GM21381 (cell line): ENCODE data around the gene CTTNBP2.

Experiments
- ATAC-seq: cut with Tn5 transposase; IDR thresholded peaks from one replicate; pipeline ENCODE4 v1.9.1; 2021; ENCODE audit warnings: mild to moderate bottlenecking, moderate library complexity; ENCODE audit not compliant: unreplicated experiment

Gene CTTNBP2

DNA sequence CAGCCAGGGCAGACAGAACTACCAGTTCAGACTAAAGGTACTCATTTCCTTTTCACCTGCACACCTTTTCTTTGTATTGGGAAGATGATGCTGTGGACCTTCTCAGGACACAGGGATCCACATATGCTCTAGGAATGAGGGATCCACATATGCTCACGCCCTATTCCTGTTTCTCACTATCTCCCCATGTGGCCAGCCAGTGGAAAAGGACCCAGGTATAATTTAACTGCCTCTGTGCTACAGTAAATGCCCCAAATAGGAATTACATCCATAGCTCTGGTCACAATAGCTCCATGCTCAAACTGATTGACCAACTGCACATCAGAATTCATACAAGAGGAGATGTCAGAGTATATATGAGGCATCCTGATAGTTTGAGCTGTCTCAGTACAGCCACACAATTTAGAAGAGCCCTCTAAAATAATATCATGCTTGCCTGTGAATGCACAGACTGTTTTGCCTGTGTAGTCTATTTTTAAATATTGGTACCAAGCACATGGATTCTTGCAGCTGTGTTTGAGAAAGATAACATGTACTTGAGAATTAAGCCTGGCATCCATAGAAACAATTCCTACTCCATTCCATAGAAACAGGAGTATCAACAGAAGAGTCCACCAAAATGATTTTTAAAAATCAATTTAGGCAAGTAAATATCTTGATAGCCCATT lies 43.7 kb downstream of the CTTNBP2 start:
- no peak for ATAC-seq

DNA sequence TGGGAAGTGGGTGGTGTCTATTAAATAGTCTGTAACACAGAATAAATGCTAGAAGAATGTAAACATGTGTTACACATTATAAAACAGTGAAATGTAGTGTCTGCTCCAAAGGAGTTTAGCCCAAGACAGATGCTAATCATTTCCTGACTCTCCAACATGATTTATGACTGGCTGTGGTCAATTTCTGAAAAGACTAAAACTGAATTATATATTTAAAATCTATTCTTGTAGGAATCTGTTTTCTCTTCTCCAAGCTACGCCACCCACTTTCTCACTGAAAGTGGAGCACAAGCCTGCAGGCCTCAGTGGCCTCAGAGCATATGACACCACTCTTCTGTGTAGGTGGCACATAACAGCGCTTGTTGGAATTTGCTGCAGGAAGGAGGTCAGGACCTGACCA lies 44.4 kb downstream of the CTTNBP2 start:
- no peak for ATAC-seq

DNA sequence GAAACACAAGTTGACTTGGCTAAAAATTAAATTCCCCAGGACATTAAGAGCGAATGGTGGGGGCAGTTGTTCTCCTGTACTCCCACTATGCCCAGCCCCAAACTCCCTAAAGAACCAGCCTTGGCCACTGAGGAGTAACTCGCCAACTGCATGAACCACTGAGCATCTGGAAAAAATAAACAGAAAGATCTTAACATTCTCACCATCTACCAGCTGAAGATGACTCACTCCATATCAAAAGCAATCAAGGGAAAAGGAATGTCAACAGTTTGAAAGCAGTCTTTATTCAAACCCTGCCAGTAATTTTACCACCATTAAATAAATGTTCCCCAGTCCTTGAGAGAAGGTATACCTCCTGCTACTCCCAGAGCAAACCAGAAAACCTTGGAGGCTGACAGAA lies 45.4 kb downstream of the CTTNBP2 start:
- no peak for ATAC-seq

DNA sequence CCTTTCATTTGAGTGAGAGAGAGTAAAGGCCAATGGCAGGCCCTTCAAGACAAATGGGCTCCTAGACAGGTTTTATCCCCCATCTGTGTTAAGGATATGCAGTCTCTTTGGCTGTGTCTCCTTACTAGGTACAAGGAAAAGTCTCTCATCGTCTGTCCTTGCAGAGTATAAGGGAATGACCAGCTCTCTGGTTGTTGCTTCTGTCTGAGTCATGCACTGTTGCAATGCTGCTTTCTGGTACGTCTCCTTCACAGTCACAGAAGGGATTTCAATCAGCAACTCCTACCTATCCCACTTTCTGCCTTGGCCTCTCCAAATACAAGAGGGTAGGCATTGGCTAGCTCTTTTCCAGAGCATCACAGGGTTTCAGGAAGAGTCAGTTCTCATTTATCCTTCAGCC lies 48.1 kb downstream of the CTTNBP2 start:
- no peak for ATAC-seq

DNA sequence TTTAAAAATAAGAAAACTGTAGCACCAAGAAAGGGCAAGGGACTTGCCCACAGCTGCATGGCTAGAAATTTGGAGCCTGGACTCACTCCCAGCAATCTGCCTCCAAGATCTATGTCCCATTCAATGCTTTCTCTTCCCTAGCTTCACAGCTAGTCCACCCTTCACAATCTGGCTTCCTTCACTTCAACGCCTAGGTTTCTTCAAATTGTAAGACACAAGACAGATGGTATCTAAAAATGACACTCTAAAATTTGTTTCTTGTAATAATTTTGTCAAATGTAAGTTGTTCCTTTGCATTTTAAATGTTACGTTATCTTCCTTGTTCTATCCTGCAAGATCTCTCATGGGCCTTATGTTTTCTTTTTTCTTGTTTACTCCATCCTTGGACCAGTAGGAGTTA lies 48.6 kb downstream of the CTTNBP2 start:
- no peak for ATAC-seq

DNA sequence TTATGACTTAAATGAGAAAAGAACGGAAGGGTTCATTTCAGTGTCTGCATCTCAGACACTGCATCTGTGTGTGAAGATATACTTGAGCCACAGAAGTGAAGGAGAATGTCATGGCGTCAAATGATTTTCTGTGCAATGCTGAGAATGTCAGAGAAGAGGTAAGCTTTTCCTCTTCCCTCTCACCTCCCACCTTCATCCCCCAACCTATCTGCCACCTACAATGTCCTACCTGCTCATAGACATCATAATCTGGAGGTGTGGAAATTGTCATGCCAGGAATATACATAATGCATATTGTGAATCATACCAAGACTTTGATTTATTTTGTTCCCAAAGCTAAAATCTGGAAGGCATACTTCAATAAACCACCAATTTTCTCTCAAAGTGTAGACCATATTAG lies 53.7 kb downstream of the CTTNBP2 start:
- ATAC-seq: no peak

DNA sequence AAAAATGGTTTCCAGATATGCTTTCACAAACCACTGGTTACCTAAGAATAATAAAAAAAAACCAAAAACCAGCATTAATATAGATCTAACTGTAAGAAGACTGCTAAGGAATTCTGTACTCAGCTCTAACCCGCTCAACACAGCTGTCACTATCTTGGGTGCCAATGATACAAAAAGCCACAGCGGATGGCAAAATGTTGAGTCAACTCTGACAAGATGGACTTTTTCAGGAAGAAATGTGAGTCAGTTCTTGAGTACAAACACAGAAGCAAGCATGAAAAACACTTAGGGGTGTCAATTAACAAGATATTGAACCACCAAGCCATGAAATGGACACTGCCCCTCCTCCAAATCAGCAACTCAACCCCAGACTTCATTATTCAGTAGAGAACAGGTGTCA lies 55.0 kb downstream of the CTTNBP2 start:
- ATAC-seq: no peak

DNA sequence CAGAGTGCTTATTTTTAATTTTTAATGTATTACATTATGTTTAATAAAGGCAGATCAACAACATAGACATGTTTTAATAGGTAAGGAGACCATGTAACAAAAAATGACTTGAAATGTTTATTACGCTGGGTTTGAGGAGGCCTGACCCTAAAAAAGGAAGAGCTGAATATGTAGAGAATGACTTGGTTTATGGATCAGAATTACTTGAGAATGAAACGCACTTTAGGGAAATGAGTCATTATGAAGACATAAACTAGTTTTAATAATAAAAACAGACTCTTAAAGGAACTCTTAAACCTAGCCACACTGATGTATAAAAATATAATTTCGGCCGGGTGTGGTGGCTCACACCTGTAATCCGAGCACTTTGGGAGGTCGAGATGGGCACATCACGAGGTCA lies 56.5 kb downstream of the CTTNBP2 start:
- no peak for ATAC-seq

DNA sequence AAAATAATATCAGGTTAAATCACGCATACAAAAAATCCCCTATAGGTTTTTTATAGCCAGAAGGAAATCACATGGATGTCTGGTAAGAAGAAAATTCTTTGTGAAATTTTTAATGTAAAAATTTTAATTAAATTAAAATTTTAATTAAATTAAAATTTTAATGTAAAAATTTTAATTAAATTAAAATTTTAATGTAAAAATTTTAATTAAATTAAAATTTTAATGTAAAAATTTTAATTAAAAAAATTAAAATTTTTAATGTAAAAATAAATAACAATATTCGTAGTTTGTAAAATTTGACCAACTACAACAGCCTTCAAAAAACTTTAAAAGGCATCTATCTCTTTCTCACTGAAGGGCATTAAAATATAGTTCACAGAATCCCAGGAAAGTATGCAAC lies 61.5 kb downstream of the CTTNBP2 start:
- ATAC-seq: no peak

DNA sequence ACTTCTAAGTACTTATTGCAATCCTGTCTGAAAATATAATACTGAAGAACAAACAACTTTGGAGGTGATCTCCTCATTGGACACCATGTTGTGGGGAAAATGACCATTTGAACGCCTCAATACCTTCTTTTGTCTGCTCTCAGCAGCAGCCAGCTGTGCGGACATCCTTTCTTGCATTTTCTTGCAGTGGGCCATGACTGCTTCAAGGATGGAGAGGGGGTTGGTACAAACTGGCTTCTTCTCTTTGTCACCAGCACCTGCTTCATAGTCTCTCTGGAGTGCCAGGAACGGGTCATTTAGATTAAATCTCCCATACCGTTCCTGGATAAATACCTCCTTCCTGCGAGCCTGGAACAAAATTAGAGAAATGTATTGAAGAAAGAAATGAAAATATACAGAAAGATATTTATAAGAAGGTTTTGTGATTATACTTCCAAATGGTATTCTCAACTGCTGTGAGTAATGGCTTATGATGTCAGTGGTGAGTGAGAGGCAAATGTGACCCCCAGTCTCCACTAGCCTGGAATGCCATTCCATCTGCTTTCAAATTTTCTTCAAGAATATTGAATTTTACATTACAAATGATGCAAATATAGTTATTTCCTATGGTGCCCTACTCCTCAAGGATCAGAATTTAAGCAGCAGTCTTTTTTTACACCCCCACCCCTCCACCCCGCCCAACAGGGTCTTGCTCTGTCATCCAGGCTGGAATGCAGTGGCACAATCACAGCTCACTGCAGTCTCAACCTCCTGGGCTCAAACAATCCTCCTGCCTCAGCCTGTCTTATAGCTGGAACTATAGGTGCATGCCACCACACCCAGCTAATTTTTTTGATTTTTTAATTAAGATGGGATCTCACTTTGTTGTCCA lies 62.4 kb downstream of the CTTNBP2 start:
- no peak for ATAC-seq

DNA sequence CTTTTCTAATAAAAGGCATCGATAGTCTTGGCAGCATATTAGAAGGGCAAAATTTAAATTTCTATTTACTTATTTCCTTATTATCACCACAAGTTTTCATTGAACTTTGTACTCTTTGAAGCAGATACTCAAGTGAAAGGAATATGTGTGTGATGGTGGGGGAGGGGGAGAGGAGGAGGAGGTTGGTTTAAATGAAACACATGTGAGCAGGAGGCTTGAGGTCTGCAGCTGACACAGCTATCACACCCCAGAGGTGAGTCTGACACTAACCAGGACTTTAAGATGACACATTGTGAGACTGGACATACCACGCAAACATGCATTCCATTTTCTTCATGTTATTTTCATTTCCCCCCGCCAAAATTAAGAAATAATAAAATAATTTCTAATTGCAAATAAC lies 63.3 kb downstream of the CTTNBP2 start:
- no peak for ATAC-seq

DNA sequence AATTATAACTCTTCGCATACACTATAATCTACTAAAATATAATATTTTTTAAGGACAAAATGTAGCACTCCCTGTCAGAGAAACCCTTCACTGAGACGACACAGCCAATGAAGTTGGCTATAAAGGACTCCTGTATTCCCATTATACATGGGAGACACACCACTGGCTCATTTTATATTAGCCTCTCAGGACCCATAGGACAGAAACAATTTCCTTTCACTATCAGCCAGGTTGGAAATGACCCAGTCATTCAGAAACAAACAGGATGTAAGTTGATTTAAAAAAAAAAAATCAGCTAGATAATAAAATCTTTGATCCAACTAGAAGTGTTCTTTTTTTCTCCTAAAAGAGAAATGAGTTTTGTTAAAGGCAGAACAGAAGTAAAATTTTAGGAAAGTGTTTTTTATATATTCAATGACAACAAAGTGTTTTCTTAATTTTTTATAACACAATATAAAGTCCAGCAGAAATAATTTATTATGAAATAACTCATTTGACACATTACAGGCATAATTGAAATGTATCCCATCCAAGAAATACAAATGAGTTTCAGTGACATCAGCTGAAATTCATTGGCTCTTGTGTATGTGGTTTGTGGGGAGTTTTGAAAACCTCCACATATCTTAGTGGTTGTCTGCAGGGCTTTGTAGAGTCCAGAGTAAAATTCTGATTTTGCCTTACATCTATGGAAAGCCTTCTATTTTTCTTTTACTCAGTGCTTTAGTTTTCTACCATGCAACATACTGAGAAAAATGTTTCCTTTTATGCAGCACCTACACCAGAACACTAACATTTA lies 64.1 kb downstream of the CTTNBP2 start:
- no peak for ATAC-seq

DNA sequence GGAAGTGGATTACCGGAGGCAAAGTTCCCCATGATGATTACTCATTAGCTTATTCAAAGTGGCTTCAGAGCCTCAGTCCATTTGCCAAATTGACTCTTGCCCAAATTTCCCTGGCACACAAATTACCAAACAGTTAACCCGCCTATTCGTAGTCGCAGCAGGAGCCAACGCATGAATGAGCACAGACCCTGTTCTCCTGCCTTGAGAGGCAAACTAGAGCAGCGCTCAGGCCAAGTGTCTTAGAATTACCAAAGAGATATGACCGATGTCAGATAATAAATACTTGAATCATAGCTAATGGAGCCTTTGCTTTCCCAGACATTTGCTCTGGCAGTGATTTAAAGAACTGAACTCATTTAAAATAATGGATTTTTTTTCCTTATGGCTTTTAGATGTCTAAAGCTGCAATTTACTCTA lies 64.9 kb downstream of the CTTNBP2 start:
- ATAC-seq: no peak

DNA sequence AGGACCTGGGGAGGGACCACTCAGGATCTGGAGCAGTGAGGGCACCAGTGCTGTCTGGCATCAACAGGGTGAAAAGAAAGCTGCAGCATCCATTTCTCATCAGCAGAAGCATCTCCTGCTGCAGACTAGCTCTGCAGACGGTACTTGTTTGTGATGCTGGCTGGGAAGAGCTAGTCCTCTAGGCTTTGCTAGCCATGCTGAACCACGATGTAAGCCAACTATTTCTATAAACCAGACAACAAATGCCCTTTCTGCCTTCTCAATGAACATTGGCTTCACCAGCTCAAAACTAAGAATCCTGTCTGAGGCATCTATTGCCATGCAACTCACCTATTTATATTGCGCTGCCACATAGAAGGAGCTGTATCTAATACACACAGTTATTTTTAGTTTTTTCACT lies 65.6 kb downstream of the CTTNBP2 start:
- ATAC-seq: no peak

DNA sequence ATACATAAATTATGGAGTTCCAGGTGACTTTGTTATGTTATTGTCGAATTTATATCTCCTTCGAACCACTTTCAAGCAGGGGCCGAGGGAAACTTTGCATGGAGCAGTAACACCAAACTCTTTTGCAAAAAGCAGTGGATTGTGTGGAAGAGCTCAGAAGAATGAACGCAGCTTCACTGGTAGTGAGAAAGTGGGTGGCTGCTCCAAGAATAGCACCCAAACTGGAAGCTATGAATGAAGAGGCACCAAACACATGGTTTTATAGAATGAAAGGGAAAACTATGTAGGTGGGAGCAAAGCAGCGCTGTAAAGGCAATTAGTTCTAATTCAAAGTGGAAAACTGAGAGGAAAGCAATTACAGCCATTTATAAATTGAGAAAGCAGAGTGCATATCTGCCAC lies 67.2 kb downstream of the CTTNBP2 start:
- no peak for ATAC-seq

DNA sequence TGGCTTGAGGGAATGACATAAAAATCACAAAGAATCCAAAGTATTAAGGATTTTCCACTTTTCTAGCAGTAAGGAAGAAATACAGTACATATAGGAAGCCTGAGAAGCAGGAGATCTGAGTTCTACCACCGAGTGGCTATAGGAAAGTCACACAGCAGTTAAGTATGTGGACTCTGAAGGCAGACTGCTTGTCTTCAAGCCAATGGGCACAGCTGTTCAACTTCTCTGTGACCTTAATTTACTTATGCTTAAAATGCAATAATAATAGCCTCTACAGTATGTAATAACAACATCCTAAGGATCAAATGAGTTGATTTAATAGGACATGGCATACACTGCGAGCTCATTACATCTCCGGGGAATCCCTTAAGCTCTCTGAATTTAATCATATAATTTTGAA lies 68.0 kb downstream of the CTTNBP2 start:
- no peak for ATAC-seq

DNA sequence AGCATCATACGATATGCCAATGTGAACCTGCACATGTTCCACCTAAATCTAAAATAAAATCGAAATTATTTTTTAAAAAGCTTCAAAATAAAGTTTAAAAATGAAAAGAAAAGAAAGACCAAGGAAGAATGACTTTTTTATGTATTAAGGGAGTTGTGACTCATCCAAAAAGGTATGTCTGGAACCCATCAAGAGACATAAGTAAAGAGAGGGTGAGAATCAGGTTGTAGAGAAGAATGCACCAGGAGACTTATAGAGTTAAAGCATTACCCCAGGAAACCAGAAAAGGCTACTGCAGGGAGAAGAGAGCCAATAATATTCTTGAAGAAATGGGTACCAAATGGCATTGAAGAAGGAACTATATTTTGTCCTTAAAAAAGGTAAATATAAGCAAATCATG lies 69.8 kb downstream of the CTTNBP2 start:
- ATAC-seq: no peak

DNA sequence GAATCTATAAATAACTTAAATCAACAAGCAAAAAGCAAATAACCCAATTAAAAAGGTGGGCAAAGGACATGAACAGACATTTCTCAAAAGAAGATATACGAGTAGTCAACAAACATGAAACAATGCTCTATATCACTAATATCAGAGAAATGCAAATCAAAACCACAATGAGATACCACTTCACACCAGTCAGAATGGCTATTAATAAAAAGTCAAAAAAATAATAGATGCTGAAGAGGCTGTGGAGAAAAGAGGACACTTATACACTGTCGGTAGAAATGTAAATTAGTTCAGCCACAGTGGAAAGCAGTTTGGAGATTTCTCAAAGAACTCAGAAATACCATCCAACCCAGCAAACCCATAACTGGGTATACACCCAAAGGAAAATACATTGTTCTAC lies 70.6 kb downstream of the CTTNBP2 start:
- ATAC-seq: no peak

DNA sequence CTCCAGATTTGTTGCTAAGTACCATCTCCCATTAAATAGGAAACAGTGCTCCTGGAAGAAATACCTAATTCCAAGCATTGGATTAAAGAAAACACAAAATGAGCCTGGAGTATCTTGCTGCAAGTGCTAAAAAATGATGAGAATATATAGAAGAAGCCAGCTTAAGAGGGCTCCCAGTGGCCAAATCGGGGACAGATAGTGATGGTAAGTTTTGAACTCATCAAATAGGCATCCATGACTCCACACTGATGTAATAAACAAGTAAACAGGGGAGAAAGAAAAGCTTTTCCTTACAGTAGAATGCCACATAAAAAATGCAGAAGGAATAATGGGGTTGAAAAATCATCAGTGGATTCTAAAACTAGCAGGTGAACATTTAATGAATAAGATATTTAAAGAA lies 72.4 kb downstream of the CTTNBP2 start:
- ATAC-seq: no peak

DNA sequence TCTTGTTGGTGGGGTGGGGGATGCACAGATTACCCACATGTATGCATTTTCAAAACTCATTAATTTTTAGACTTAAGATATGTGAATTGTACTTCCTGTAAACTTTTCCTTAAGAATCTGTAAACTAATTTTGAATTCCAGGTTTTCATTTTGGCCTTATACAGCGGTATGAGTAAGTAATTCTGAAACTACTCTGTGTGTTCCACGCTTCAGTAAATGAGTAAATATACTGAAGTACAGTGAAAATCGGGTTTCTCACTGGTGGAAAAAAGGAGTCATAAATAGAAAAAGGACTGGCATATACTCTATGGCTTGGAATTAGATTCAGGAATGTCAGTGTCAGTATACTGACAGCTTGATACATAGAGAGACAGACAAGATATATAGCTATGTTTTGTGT lies 72.8 kb downstream of the CTTNBP2 start:
- no peak for ATAC-seq

DNA sequence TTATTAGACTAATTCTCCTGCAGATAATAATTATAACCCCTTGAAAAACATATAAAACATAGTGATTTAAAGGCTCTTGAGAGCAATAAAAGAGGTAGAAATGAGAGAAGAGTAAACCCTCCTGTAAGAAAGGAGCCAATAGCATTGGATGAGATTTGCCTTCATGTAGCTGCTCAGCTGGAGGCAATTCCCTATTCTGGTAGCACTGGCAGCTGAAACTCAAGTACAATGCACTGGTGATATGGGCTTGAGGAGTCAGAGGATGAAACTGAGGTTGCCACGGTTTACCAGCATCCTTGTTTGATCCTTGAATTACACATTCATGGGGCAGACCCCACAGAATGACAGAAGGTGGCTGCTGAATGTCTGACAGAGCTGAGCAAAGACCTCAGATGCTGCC lies 76.4 kb downstream of the CTTNBP2 start:
- ATAC-seq: no peak

DNA sequence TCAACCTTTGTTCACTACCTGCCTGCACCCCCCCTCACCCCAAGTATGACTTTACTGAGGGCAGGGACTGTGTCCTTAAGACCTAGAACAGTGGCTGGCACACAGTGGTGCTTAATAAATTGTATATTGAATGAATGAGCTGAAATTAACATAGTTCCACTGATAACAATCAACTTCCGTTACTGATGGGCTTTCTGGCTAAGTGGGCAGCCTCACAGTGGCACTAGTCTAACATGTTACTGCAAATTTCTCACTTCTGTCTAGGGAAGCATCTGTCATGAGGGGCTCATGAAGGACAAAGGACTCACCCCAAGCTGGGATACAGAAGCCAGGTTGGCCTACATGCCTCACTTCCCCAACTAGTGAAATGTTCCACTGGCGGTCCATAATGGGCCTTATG lies 79.3 kb downstream of the CTTNBP2 start:
- no peak for ATAC-seq
